Neural progenitor cell (in vitro differentiated cells): ENCODE measurements around the gene DOHH. TPM values are rescaled to one million over a fixed set of nuclear protein-coding genes. Genes with fewer than 3 reads are reported as not detected.

Experiments used
- DNase-seq: peaks from one replicate; pipeline ENCODE4 v3.0.0-alpha.2; 2016; ENCODE audit warnings: low spot score
- H2AFZ ChIP-seq: fragments of 200-600 bp; sonication (generic); replicated peaks from 2 replicates; pipeline ENCODE4 v1.6.1; 2016; ENCODE audit warnings: antibody characterized with exemption
- H3F3A ChIP-seq: fragments of 200-600 bp; sonication (generic); 2 replicates; pipeline ENCODE4 v1.6.1; 2016; ENCODE audit warnings: antibody characterized with exemption, low read depth
- H3K27ac ChIP-seq: fragments of 200-600 bp; sonication (generic); 2 replicates; pipeline ENCODE4 v1.5.1; 2016; ENCODE audit warnings: mild to moderate bottlenecking
- H3K27me3 ChIP-seq: fragments of 200-600 bp; sonication (generic); 2 replicates; pipeline ENCODE4 v1.6.1; 2016; ENCODE audit warnings: mild to moderate bottlenecking, moderate library complexity
- H3K36me3 ChIP-seq: fragments of 200-600 bp; sonication (generic); 2 replicates; pipeline ENCODE4 v1.5.1; 2016
- H3K4me1 ChIP-seq: fragments of 200-600 bp; sonication (generic); 2 replicates; pipeline ENCODE4 v1.6.1; 2016; ENCODE audit warnings: mixed run types
- H3K4me2 ChIP-seq: fragments of 200-600 bp; sonication (generic); 2 replicates; pipeline ENCODE4 v1.6.1; 2016
- H3K4me3 ChIP-seq: fragments of 200-600 bp; sonication (generic); 2 replicates; pipeline ENCODE4 v1.5.1; 2016
- H3K79me2 ChIP-seq: fragments of 200-600 bp; sonication (generic); 2 replicates; pipeline ENCODE4 v1.6.1; 2016; ENCODE audit warnings: low read depth
- H3K9ac ChIP-seq: fragments of 200-600 bp; sonication (generic); 2 replicates; pipeline ENCODE4 v1.6.1; 2016
- H3K9me3 ChIP-seq: fragments of 200-600 bp; sonication (generic); 2 replicates; pipeline ENCODE4 v1.5.1; 2016; ENCODE audit warnings: low read depth
- H4K20me1 ChIP-seq: fragments of 200-600 bp; sonication (generic); 2 replicates; pipeline ENCODE4 v1.6.1; 2016; ENCODE audit warnings: low read depth
- H3K27ac Mint-ChIP-seq: 3 replicates; pipeline ENCODE4 v1.8.0; 2021; ENCODE audit warnings: mixed read lengths
- H3K27me3 Mint-ChIP-seq: 2 replicates; pipeline ENCODE4 v1.8.0; 2022; ENCODE audit warnings: low read depth, mild to moderate bottlenecking, inconsistent platforms, moderate library complexity, mixed read lengths; ENCODE audit not compliant: insufficient read depth
- H3K36me3 Mint-ChIP-seq: 3 replicates; pipeline ENCODE4 v1.8.0; 2021; ENCODE audit warnings: mixed read lengths
- H3K4me1 Mint-ChIP-seq: 3 replicates; pipeline ENCODE4 v1.8.0; 2021; ENCODE audit warnings: mixed read lengths
- H3K4me3 Mint-ChIP-seq: 3 replicates; pipeline ENCODE4 v1.8.0; 2021; ENCODE audit warnings: mild to moderate bottlenecking, moderate library complexity, mixed read lengths
- H3K9me3 Mint-ChIP-seq: 3 replicates; pipeline ENCODE4 v1.8.0; 2020; ENCODE audit warnings: mixed read lengths
- CTCF ChIP-seq: fragments of 200-600 bp; sonication (generic); IDR thresholded peaks from 2 replicates; pipeline ENCODE4 v1.5.1; 2017; ENCODE audit warnings: antibody characterized with exemption, mild to moderate bottlenecking
- EZH2 ChIP-seq: fragments of 200-600 bp; sonication (generic); IDR thresholded peaks from 2 replicates; pipeline ENCODE4 v1.6.1; 2017; ENCODE audit warnings: antibody characterized with exemption, mild to moderate bottlenecking, moderate library complexity
- EZH2phosphoT487 ChIP-seq: fragments of 200-600 bp; sonication (generic); IDR thresholded peaks from 2 replicates; pipeline ENCODE4 v1.6.1; 2017; ENCODE audit warnings: antibody characterized with exemption
- total RNA-seq: library from RNA; depleted of rRNA; stranded (reverse); fragments of >200 nt; gene quantifications from 2 replicates; pipeline ENCODE4 v1.2.3, GENCODE V29; 2015; ENCODE audit warnings: low replicate concordance

DOHH gene
- total RNA-seq, 1 donor from 2014 or later = 0.69 TPM

GRCh38 chr19:3543150-3544057 lies 42.9 kb upstream of the DOHH start:
- Histone ChIP-seq H3K4me1 (no peaks in the 10 kb centered on the region), H3K9ac (no peak overlapping the region), H2AFZ (no peak overlapping the region), H3F3A (peaks cover 11% of the 10 kb centered on the region), H4K20me1 (peaks cover 46% of the 10 kb centered on the region), H3K4me3 (no peak overlapping the region), H3K4me2 (no peak overlapping the region), H3K79me2 (no peaks in the 10 kb centered on the region), H3K9me3 (no peaks in the 10 kb centered on the region), H3K36me3 (no peaks in the 10 kb centered on the region), H3K27me3 (no peaks in the 10 kb centered on the region), H3K27ac (no peak overlapping the region)
- Mint-ChIP-seq H3K27ac (no peak overlapping the region), H3K9me3 (no peaks in the 10 kb centered on the region), H3K4me1 (peaks cover 7% of the 10 kb centered on the region), H3K36me3 (peaks cover 4% of the 10 kb centered on the region), H3K4me3 (no peak overlapping the region), H3K27me3 (peaks cover 12% of the 10 kb centered on the region)
- TF ChIP-seq CTCF = no peak
- TF ChIP-seq EZH2 = no peak
- TF ChIP-seq EZH2phosphoT487 = no peak
- no peak for DNase-seq

GRCh38 chr19:3539756-3540118 lies 39.3 kb upstream of the DOHH start:
- H3K4me3 ChIP-seq = no peak overlapping the region
- H3K4me1 Mint-ChIP-seq = peaks cover 13% of the 10 kb centered on the region
- no peak overlapping the region for H3K9ac ChIP-seq
- H2AFZ ChIP-seq = no peak overlapping the region
- TF ChIP-seq EZH2 (no peak), CTCF (no peak), EZH2phosphoT487 (no peak)
- no peak overlapping the region for H3K27ac ChIP-seq
- no peaks in the 10 kb centered on the region for H3K36me3 ChIP-seq
- no peaks in the 10 kb centered on the region for H3K79me2 ChIP-seq
- peaks cover 8% of the 10 kb centered on the region for H3K36me3 Mint-ChIP-seq
- H3K9me3 ChIP-seq = no peaks in the 10 kb centered on the region
- H3K27me3 ChIP-seq = no peaks in the 10 kb centered on the region
- no peaks in the 10 kb centered on the region for H3K9me3 Mint-ChIP-seq
- peaks cover 37% of the 10 kb centered on the region for H4K20me1 ChIP-seq
- no peak for DNase-seq
- no peaks in the 10 kb centered on the region for H3K4me1 ChIP-seq
- H3K27me3 Mint-ChIP-seq = peaks cover 12% of the 10 kb centered on the region
- peaks cover 6% of the 10 kb centered on the region for H3F3A ChIP-seq
- H3K4me3 Mint-ChIP-seq = peak overlapping the region; percentile 30
- H3K27ac Mint-ChIP-seq = no peak overlapping the region
- H3K4me2 ChIP-seq = no peak overlapping the region

GRCh38 chr19:3538965-3539755 lies 38.7 kb upstream of the DOHH start, which contains the start of gene TEKTIP1:
TEKTIP1 (plus strand) TSS chr19:3539174; CDS start chr19:3539178, 4 bp downstream.
- Histone ChIP-seq H3K4me3 (no peak within 1 kb of the TSS), H2AFZ (no peak within 1 kb of the TSS), H3F3A (peaks cover 6% of the 10 kb centered on the region), H3K79me2 (no peaks in the 10 kb centered on the region), H3K4me2 (no peak within 1 kb of the TSS), H3K27me3 (no peaks in the 10 kb centered on the region), H3K36me3 (no peaks in the 10 kb centered on the region), H3K4me1 (no peaks in the 10 kb centered on the region), H3K9me3 (no peaks in the 10 kb centered on the region), H4K20me1 (peaks cover 33% of the 10 kb centered on the region), H3K9ac (no peak within 1 kb of the TSS), H3K27ac (no peak within 1 kb of the TSS)
- peaks cover 12% of the 10 kb centered on the region for H3K27me3 Mint-ChIP-seq
- no peak for TF ChIP-seq EZH2phosphoT487
- TF ChIP-seq CTCF = no peak
- TF ChIP-seq EZH2 = no peak
- peak; percentile 41 for DNase-seq
- H3K27ac Mint-ChIP-seq = peak within 1 kb of the TSS; percentile 46
- peak within 1 kb of the TSS; percentile 30 for H3K4me3 Mint-ChIP-seq
- no peaks in the 10 kb centered on the region for H3K9me3 Mint-ChIP-seq
- peaks cover 10% of the 10 kb centered on the region for H3K36me3 Mint-ChIP-seq
- peaks cover 13% of the 10 kb centered on the region for H3K4me1 Mint-ChIP-seq
